HepG2 (cell line): ENCODE measurements around the gene CEBPA. TPM values are rescaled to one million over a fixed set of nuclear protein-coding genes. Genes with fewer than 3 reads are reported as not detected.

Experiments
- FOXK2 ChIP-seq: fragments of 450-650 bp; IDR thresholded peaks from 2 replicates; pipeline ENCODE4 v1.6.1; 2016
- FOXM1 ChIP-seq: sonication (generic); formaldehyde crosslinking; IDR thresholded peaks from 2 replicates; pipeline ENCODE4 v1.5.0; 2020; ENCODE audit warnings: missing genetic modification reagents
- GTF2F1 ChIP-seq: fragments of 150-350 bp; IDR thresholded peaks from 2 replicates; pipeline ENCODE4 v1.6.1; 2014; ENCODE audit warnings: low read length
- KAT7 ChIP-seq: IDR thresholded peaks from 2 replicates; pipeline ENCODE4 v1.6.1; 2018; ENCODE audit warnings: borderline replicate concordance, missing compliant biosample characterization
- KLF9 ChIP-seq: IDR thresholded peaks from 2 replicates; pipeline ENCODE4 v1.6.1; 2016; ENCODE audit warnings: low read depth
- LBX2 ChIP-seq: sonication (generic); formaldehyde crosslinking; IDR thresholded peaks from 2 replicates; pipeline ENCODE4 v1.5.0; 2020; ENCODE audit warnings: missing genetic modification reagents, mild to moderate bottlenecking, borderline replicate concordance
- MXI1 ChIP-seq: IDR thresholded peaks from 3 replicates; pipeline ENCODE4 v1.6.1; 2012; ENCODE audit warnings: low read depth, low read length, inconsistent platforms, borderline replicate concordance
- PAX8 ChIP-seq: sonication (generic); formaldehyde crosslinking; IDR thresholded peaks from 2 replicates; pipeline ENCODE4 v1.8.0; 2022; ENCODE audit warnings: mild to moderate bottlenecking, missing genetic modification reagents, borderline replicate concordance
- POGZ ChIP-seq: sonication (generic); formaldehyde crosslinking; IDR thresholded peaks from 2 replicates; pipeline ENCODE4 v1.4.0; 2020; ENCODE audit warnings: mild to moderate bottlenecking, missing genetic modification reagents
- PRPF4 ChIP-seq: fragments of 200-400 bp; formaldehyde crosslinking; IDR thresholded peaks from 2 replicates; pipeline ENCODE4 v1.6.1; 2016; ENCODE audit warnings: low read length, low read depth; ENCODE audit not compliant: poor library complexity, severe bottlenecking
- SMARCC2 ChIP-seq: fragments of 450-650 bp; IDR thresholded peaks from 2 replicates; pipeline ENCODE4 v1.6.1; 2017; ENCODE audit warnings: antibody characterized with exemption, mild to moderate bottlenecking
- XRCC5 ChIP-seq: fragments of 200-400 bp; formaldehyde crosslinking; optimal IDR thresholded peaks from 2 replicates; pipeline ENCODE3; 2017; ENCODE audit warnings: mild to moderate bottlenecking, low read length
- ZBTB1 ChIP-seq: sonication (generic); formaldehyde crosslinking; IDR thresholded peaks from 2 replicates; pipeline ENCODE4 v1.4.0; 2020; ENCODE audit warnings: missing genetic modification reagents, borderline replicate concordance
- ZBTB44 ChIP-seq: sonication (generic); formaldehyde crosslinking; IDR thresholded peaks from 2 replicates; pipeline ENCODE4 v1.4.0; 2020; ENCODE audit warnings: missing genetic modification reagents
- ZFYVE20 ChIP-seq: sonication (generic); formaldehyde crosslinking; IDR thresholded peaks from 2 replicates; pipeline ENCODE4 v1.8.0; 2023; ENCODE audit warnings: low read depth, mild to moderate bottlenecking, moderate library complexity, missing genetic modification reagents, borderline replicate concordance
- ZNF264 ChIP-seq: sonication (generic); formaldehyde crosslinking; IDR thresholded peaks from 2 replicates; pipeline ENCODE4 v1.4.0; 2020; ENCODE audit warnings: missing genetic modification reagents
- ZNF30 ChIP-seq: sonication (generic); formaldehyde crosslinking; IDR thresholded peaks from 2 replicates; pipeline ENCODE4 v1.5.0; 2020; ENCODE audit warnings: mild to moderate bottlenecking, missing genetic modification reagents
- ZNF432 ChIP-seq: sonication (generic); formaldehyde crosslinking; IDR thresholded peaks from 2 replicates; pipeline ENCODE4 v1.5.0; 2020; ENCODE audit warnings: missing genetic modification reagents, mild to moderate bottlenecking, borderline replicate concordance
- ZNF496 ChIP-seq: sonication (generic); formaldehyde crosslinking; IDR thresholded peaks from 2 replicates; pipeline ENCODE4 v1.8.1; 2023; ENCODE audit warnings: mild to moderate bottlenecking, moderate library complexity, missing genetic modification reagents; ENCODE audit not compliant: insufficient replicate concordance
- ZNF558 ChIP-seq: sonication (generic); formaldehyde crosslinking; IDR thresholded peaks from 2 replicates; pipeline ENCODE4 v1.9.0; 2022; ENCODE audit warnings: mild to moderate bottlenecking, missing genetic modification reagents, borderline replicate concordance
- ZNF740 ChIP-seq: sonication (generic); formaldehyde crosslinking; IDR thresholded peaks from 2 replicates; pipeline ENCODE4 v1.4.0; 2020; ENCODE audit warnings: missing genetic modification reagents
- ZNF782 ChIP-seq: sonication (generic); formaldehyde crosslinking; IDR thresholded peaks from 2 replicates; pipeline ENCODE4 v1.4.0; 2020; ENCODE audit warnings: missing genetic modification reagents, mild to moderate bottlenecking, borderline replicate concordance
- polyA plus RNA-seq, 8 experiments: library from polyadenylated mRNA; depleted of rRNA in 3 of 8; stranded (reverse) in 7 of 8; unstranded in 1 of 8; fragments of >200 nt; fragmentation: Illumina TruSeq in 4 of 8; extraction: Trizol in 4 of 8; gene quantifications; 2 replicates each; pipeline versions ENCODE4 v1.2.1 to v1.2.3, GENCODE V29; 2011 to 2016; ENCODE audit warnings: low read depth in 4 of 8, missing spikeins in 1 of 8, mixed read lengths in 1 of 8; ENCODE audit not compliant: insufficient read depth in 1 of 8
- total RNA-seq, 5 experiments: library from RNA; depleted of rRNA; stranded (reverse); fragments of >200 nt; fragmentation: Illumina TruSeq; extraction: Trizol; gene quantifications; 2 replicates each; pipeline ENCODE4 v1.2.3, GENCODE V29; 2016; ENCODE audit warnings: low read depth in 1 of 5
- TF ChIP-seq, protein P1 (sequence below): sonication (generic); formaldehyde crosslinking; IDR thresholded peaks from 2 replicates; pipeline ENCODE4 v1.8.0; 2022; ENCODE audit warnings: mild to moderate bottlenecking, missing genetic modification reagents, borderline replicate concordance
- TF ChIP-seq, protein P2 (sequence below): sonication (generic); formaldehyde crosslinking; IDR thresholded peaks from 2 replicates; pipeline ENCODE4 v1.5.0; 2020; ENCODE audit warnings: missing genetic modification reagents

Gene CEBPA
- total and polyA plus RNA-seq, 2 of the 13 experiments (the other 11 are each of a cell fraction or from before 2014, with no cell fraction given) = 24.8 to 103 TPM

- peak; percentile 63; the same call in 1 of the 2 replicates for TF ChIP-seq ZNF782 (CRISPR knock-in tag)
- no peak for TF ChIP-seq SMARCC2
- no peak for TF ChIP-seq GTF2F1
- TF ChIP-seq KAT7 (CRISPR knock-in tag) = no peak; the same call in 1 of the 2 replicates
- TF ChIP-seq MXI1 = no peak
- TF ChIP-seq KLF9 (CRISPR knock-in tag) = no peak
- no peak for TF ChIP-seq ZBTB44 (CRISPR knock-in tag)
- TF ChIP-seq PAX8 (CRISPR knock-in tag) = no peak
- TF ChIP-seq ZNF496 (CRISPR knock-in tag) = no peak
- TF ChIP-seq ZFYVE20 (CRISPR knock-in tag) = no peak
- TF ChIP-seq, protein P1, sequence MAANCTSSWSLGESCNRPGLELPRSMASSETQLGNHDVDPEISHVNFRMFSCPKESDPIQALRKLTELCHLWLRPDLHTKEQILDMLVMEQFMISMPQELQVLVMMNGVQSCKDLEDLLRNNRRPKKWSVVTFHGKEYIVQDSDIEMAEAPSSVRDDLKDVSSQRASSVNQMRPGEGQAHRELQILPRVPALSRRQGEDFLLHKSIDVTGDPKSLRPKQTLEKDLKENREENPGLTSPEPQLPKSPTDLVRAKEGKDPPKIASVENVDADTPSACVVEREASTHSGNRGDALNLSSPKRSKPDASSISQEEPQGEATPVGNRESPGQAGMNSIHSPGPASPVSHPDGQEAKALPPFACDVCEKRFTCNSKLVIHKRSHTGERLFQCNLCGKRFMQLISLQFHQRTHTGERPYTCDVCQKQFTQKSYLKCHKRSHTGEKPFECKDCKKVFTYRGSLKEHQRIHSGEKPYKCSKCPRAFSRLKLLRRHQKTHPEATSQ = no peak
- TF ChIP-seq, protein P2, sequence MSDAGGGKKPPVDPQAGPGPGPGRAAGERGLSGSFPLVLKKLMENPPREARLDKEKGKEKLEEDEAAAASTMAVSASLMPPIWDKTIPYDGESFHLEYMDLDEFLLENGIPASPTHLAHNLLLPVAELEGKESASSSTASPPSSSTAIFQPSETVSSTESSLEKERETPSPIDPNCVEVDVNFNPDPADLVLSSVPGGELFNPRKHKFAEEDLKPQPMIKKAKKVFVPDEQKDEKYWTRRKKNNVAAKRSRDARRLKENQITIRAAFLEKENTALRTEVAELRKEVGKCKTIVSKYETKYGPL (CRISPR knock-in tag) = no peak
- no peak for TF ChIP-seq ZNF30 (CRISPR knock-in tag)
- TF ChIP-seq ZNF740 (CRISPR knock-in tag) = 0 out of 2 replicates have a peak, but pooled peaks have one; percentile 56
- TF ChIP-seq POGZ = no peak
- TF ChIP-seq ZNF558 = no peak
- TF ChIP-seq ZNF264 (CRISPR knock-in tag) = no peak
- TF ChIP-seq LBX2 (CRISPR knock-in tag) = no peak
- TF ChIP-seq ZBTB1 (CRISPR knock-in tag) = no peak
- TF ChIP-seq FOXM1 (CRISPR knock-in tag) = no peak
- TF ChIP-seq FOXK2 = no peak
- TF ChIP-seq ZNF432 (CRISPR knock-in tag) = no peak
- no peak for TF ChIP-seq XRCC5
- TF ChIP-seq PRPF4 = no peak
Observed at GRCh38 chr19:33304760-33305647, 2.7 kb upstream of the CEBPA start (continued).
